BJ (cell line): ENCODE measurements around the gene PACSIN2. TPM values are rescaled to one million over a fixed set of nuclear protein-coding genes. Genes with fewer than 3 reads are reported as not detected.

Experiments
- CTCF ChIA-PET: fragments of 350-600 bp; formaldehyde crosslinking; extraction: SDS; loops from one replicate; lab custom pipeline; 2021; ENCODE audit warnings: antibody characterized with exemption, inconsistent platforms; lab: Yijun Ruan, JAX
- POLR2A ChIA-PET: fragments of 300-600 bp; sonication (Branson Sonifier 250); formaldehyde crosslinking; extraction: SDS; loops from one replicate; lab custom pipeline; 2021; ENCODE audit warnings: antibody characterized with exemption; lab: Charles Lee
- DNase-seq: peaks from one replicate; pipeline ENCODE4 v3.0.0-alpha.2; 2011; ENCODE audit warnings: low read depth
- H3K27me3 ChIP-seq: 2 replicates; pipeline ENCODE4 v1.6.0; 2011; ENCODE audit warnings: low read length; ENCODE audit not compliant: control insufficient read depth, insufficient read depth
- H3K36me3 ChIP-seq: 2 replicates; pipeline ENCODE4 v1.5.1; 2011; ENCODE audit warnings: low read length; ENCODE audit not compliant: control insufficient read depth, insufficient read depth
- H3K4me3 ChIP-seq: 2 replicates; pipeline ENCODE4 v1.5.1; 2011; ENCODE audit warnings: low read depth, mild to moderate bottlenecking, control low read depth, low read length
- polyA plus RNA-seq: library from polyadenylated mRNA; depleted of rRNA; stranded (reverse); fragments of >200 nt; gene quantifications from 2 replicates; pipeline ENCODE4 v1.2.3, GENCODE V29; 2011
- TF ChIP-seq, protein P1 (sequence below): IDR thresholded peaks from 2 replicates; pipeline ENCODE4 v1.5.1; 2011; ENCODE audit warnings: low read depth, mild to moderate bottlenecking, control low read depth, inconsistent platforms, low read length, moderate library complexity; ENCODE audit not compliant: insufficient read depth

Gene PACSIN2
- polyA plus RNA-seq, 1 experiment = 86.3 TPM

DNA sequence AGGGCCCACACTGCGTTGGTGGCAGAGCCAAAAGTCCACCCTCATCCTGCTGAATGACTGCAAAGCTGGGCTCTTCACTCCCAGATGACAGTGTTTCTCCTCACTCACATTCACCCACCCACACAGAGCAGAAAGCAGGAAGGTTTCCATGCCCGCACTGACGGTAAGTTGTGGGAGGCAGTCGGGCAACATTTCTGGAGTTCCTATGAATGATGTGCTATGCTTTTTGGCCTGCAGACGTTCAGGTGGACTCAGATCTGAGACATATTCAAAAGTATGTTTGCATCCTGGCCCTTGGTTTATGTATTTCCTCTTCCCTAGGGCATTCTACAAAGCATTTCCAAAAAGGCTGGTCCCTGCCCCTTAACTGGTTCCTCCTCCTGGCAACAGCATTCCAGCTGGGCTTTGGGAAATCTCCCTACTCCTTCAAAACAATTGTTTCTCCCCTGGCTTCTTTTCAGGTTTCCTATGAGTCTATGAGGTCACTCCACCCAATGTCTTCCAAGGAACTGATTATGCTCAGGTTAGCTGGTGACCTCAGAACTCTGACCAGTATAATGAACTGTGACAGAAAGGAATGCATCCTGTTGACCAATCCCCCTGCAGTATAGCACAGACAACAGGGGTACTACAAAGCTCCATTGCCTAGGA, 36.4 kb downstream of the PACSIN2 start:
- DNase-seq = no peak
- Histone ChIP-seq H3K4me3 (no peak overlapping the region), H3K36me3 (no peaks in the 10 kb centered on the region), H3K27me3 (no peaks in the 10 kb centered on the region)
- ChIA-PET CTCF (interaction anchor here (0.9 to 1.7 kb wide), 2 partner anchors 11 to 13 kb away, joined by 3 to 4 read pairs; no protein-coding TSS in a partner anchor), POLR2A (interaction anchor here (0.6 kb wide), 1 partner anchor 66 kb away, joined by 12 read pairs; no protein-coding TSS in a partner anchor)
- TF ChIP-seq, protein P1, sequence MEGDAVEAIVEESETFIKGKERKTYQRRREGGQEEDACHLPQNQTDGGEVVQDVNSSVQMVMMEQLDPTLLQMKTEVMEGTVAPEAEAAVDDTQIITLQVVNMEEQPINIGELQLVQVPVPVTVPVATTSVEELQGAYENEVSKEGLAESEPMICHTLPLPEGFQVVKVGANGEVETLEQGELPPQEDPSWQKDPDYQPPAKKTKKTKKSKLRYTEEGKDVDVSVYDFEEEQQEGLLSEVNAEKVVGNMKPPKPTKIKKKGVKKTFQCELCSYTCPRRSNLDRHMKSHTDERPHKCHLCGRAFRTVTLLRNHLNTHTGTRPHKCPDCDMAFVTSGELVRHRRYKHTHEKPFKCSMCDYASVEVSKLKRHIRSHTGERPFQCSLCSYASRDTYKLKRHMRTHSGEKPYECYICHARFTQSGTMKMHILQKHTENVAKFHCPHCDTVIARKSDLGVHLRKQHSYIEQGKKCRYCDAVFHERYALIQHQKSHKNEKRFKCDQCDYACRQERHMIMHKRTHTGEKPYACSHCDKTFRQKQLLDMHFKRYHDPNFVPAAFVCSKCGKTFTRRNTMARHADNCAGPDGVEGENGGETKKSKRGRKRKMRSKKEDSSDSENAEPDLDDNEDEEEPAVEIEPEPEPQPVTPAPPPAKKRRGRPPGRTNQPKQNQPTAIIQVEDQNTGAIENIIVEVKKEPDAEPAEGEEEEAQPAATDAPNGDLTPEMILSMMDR = no peak

DNA sequence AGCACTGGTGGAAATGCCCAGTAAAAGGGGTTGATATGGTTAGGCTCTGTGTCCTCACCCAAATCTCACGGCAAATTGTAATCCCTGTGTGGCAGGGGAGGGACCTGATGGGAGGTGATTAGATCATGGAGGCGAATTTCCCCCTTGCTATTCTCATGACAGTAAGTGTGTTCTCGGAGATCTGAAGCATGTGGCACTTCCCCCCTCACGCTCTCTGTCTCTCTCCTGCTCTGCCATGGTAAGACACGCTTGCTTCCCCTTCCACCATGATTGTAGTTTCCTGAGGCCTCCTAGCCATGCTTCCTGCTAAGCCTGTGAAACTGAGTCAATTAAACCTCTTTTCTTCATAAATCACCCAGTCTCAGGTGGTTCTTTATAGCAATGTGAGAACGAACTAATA, 37.4 kb downstream of the PACSIN2 start:
- Histone ChIP-seq H3K27me3 (no peaks in the 10 kb centered on the region), H3K36me3 (no peaks in the 10 kb centered on the region; the same call in 1 of the 2 replicates), H3K4me3 (no peak overlapping the region)
- TF ChIP-seq, protein P1 = no peak
- ChIA-PET CTCF (interaction anchor here (0.9 to 2.4 kb wide), 3 partner anchors 10 to 14 kb away, joined by 3 to 6 read pairs (median 4); no protein-coding TSS in a partner anchor), POLR2A (no interaction called here)
- DNase-seq = no peak

DNA sequence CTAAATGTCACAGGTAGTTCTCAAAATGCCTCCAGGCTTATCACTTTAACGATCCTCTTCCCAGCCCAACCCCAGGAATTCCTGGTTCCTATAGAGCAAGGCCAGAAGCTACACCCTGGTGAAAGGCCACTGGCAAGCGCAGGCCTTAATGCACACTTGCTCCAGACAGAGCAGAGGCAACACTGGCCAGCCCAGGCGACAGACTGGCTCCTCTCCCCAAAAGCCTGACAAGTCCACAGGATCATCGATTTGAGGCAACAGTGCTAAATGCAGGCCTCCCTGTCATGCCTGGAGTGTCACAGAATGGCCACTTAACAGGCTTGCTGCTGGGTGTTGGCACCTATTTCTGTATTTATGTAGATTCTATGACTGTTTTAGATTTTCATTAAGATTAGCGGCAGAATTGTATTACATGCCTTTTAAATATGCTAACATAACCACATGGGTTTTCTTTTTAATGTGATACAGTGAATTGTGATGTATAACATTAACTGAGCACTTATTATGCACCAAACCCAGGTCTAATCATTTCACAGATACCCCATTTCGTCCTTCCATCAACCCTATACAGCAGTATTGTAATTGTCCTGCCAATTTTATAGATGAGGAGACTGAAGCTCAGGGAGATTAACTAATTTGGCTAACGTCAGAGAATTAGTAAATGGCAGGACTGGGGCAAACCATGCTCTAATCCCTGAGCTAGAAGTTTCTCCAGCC, 38.6 kb downstream of the PACSIN2 start:
- Histone ChIP-seq H3K36me3 (no peaks in the 10 kb centered on the region; the same call in 1 of the 2 replicates), H3K4me3 (no peak overlapping the region), H3K27me3 (no peaks in the 10 kb centered on the region)
- TF ChIP-seq, protein P1 = no peak
- POLR2A ChIA-PET = no interaction called here
- DNase-seq = no peak
- CTCF ChIA-PET = interaction anchor here (2.4 kb wide), 1 partner anchor 14 kb away, joined by 6 read pairs; no protein-coding TSS in a partner anchor

DNA sequence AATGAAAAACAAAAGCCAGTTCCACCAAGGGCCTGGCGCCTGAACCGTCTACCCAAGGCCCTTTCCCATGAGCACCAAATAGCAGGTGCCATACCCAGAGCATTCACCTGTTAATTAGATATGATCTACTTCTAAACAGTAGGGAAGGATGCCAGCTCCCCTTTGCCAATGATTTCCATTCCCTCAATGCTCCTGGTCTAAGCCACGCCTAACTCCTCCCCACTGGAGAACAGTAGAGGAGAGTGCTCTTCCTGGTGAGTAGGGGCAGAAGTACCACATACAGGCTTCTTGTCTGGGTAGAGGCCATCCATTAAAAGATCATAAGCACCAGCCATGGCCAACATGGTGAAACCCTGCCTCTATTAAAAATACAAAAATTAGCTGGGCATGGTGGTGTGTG, 40.7 kb downstream of the PACSIN2 start:
- POLR2A ChIA-PET = no interaction called here
- Histone ChIP-seq H3K4me3 (no peak overlapping the region), H3K27me3 (no peaks in the 10 kb centered on the region), H3K36me3 (no peaks in the 10 kb centered on the region; the same call in 1 of the 2 replicates)
- CTCF ChIA-PET = interaction anchor here (1.0 to 1.4 kb wide), 2 partner anchors 14 to 86 kb away, joined by 3 to 5 read pairs; no protein-coding TSS in a partner anchor
- DNase-seq = no peak
- TF ChIP-seq, protein P1 = no peak

DNA sequence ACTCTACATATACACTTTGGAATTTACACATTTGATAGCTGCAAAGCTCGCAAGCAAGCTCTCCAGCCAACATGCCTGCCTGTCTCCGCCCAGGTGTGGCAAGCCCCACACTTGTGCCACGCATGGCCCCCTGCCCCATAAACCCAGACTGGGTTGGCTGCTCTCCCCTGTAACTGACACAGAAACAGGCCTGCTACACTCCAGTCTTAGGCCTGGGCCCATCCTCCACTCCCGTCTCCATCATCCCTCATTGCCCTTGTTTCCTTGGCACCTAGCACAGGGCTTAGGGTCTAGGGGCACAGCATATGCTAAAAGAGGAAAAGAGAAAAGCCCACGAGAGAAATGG, 41.4 kb downstream of the PACSIN2 start:
- POLR2A ChIA-PET = no interaction called here

More for the DNA sequence above, 41.4 kb downstream of the PACSIN2 start:
- TF ChIP-seq, protein P1 = no peak
- CTCF ChIA-PET = interaction anchor here (0.9 to 1.4 kb wide), 3 partner anchors 15 to 118 kb away, joined by 3 to 5 read pairs (median 3); no protein-coding TSS in a partner anchor
- Histone ChIP-seq H3K36me3 (no peaks in the 10 kb centered on the region; the same call in 1 of the 2 replicates), H3K4me3 (no peak overlapping the region), H3K27me3 (no peaks in the 10 kb centered on the region)
- no peak for DNase-seq
